HepG2 (cell line): ENCODE data around the gene SERTAD2. TPM values are rescaled to one million over a fixed set of nuclear protein-coding genes. Genes with fewer than 3 reads are reported as not detected.

Experiments used
- DPF2 ChIP-seq: sonication (generic); formaldehyde crosslinking; IDR thresholded peaks from 2 replicates; pipeline ENCODE4 v1.4.0; 2020; ENCODE audit warnings: mild to moderate bottlenecking, low read depth, missing genetic modification reagents, borderline replicate concordance
- HMGXB3 ChIP-seq: sonication (generic); formaldehyde crosslinking; IDR thresholded peaks from 2 replicates; pipeline ENCODE4 v1.4.0; 2020; ENCODE audit warnings: missing genetic modification reagents, borderline replicate concordance
- MYC ChIP-seq: sonication (generic); formaldehyde crosslinking; IDR thresholded peaks from 2 replicates; pipeline ENCODE4 v1.9.0; 2021; ENCODE audit warnings: missing genetic modification reagents, borderline replicate concordance
- POGK ChIP-seq: sonication (generic); formaldehyde crosslinking; conservative IDR thresholded peaks from 2 replicates; pipeline ENCODE4 v1.8.0; 2022; ENCODE audit warnings: mild to moderate bottlenecking, moderate library complexity, missing genetic modification reagents
- POLR2G ChIP-seq: fragments of 200-400 bp; formaldehyde crosslinking; IDR thresholded peaks from 2 replicates; pipeline ENCODE4 v1.6.1; 2018; ENCODE audit warnings: mild to moderate bottlenecking, low read depth, low read length, moderate library complexity
- RARG ChIP-seq: sonication (generic); formaldehyde crosslinking; IDR thresholded peaks from 2 replicates; pipeline ENCODE4 v1.4.0; 2020; ENCODE audit warnings: low read depth, mild to moderate bottlenecking, missing genetic modification reagents
- RORA ChIP-seq: sonication (generic); formaldehyde crosslinking; IDR thresholded peaks from 2 replicates; pipeline ENCODE4 v1.5.0; 2020; ENCODE audit warnings: mild to moderate bottlenecking, missing genetic modification reagents, moderate library complexity
- SATB2 ChIP-seq: sonication (generic); formaldehyde crosslinking; IDR thresholded peaks from 2 replicates; pipeline ENCODE4 v1.5.0; 2020; ENCODE audit warnings: missing genetic modification reagents
- SNAPC2 ChIP-seq: sonication (generic); formaldehyde crosslinking; IDR thresholded peaks from 2 replicates; pipeline ENCODE4 v1.8.1; 2022; ENCODE audit warnings: mild to moderate bottlenecking, missing genetic modification reagents
- TCF7L2 ChIP-seq: IDR thresholded peaks from 2 replicates; pipeline ENCODE4 v1.6.1; 2011; ENCODE audit warnings: mild to moderate bottlenecking, low read depth, low read length, moderate library complexity
- ZC3H4 ChIP-seq: sonication (generic); formaldehyde crosslinking; IDR thresholded peaks from 2 replicates; pipeline ENCODE4 v1.4.0; 2020; ENCODE audit warnings: missing genetic modification reagents, borderline replicate concordance
- ZNF282 ChIP-seq: fragments of 450-650 bp; IDR thresholded peaks from 2 replicates; pipeline ENCODE4 v1.6.1; 2018; ENCODE audit not compliant: partially characterized antibody
- ZNF660 ChIP-seq: sonication (generic); formaldehyde crosslinking; IDR thresholded peaks from 2 replicates; pipeline ENCODE4 v1.5.1; 2020; ENCODE audit warnings: mild to moderate bottlenecking, low read depth, missing genetic modification reagents, borderline replicate concordance
- ZNF777 ChIP-seq: sonication (generic); formaldehyde crosslinking; IDR thresholded peaks from 2 replicates; pipeline ENCODE4 v1.4.0; 2020; ENCODE audit warnings: missing genetic modification reagents
- polyA plus RNA-seq, 8 experiments: library from polyadenylated mRNA; depleted of rRNA in 3 of 8; stranded (reverse) in 7 of 8; unstranded in 1 of 8; fragments of >200 nt; fragmentation: Illumina TruSeq in 4 of 8; extraction: Trizol in 4 of 8; gene quantifications; 2 replicates each; pipeline versions ENCODE4 v1.2.1 to v1.2.3, GENCODE V29; 2011 to 2016; ENCODE audit warnings: low read depth in 4 of 8, missing spikeins in 1 of 8, mixed read lengths in 1 of 8; ENCODE audit not compliant: insufficient read depth in 1 of 8
- total RNA-seq, 5 experiments: library from RNA; depleted of rRNA; stranded (reverse); fragments of >200 nt; fragmentation: Illumina TruSeq; extraction: Trizol; gene quantifications; 2 replicates each; pipeline ENCODE4 v1.2.3, GENCODE V29; 2016; ENCODE audit warnings: low read depth in 1 of 5
- TF ChIP-seq, protein P1 (sequence below): sonication (generic); formaldehyde crosslinking; IDR thresholded peaks from 2 replicates; pipeline ENCODE4 v1.4.0; 2020; ENCODE audit warnings: low read depth, mild to moderate bottlenecking, missing genetic modification reagents
- TF ChIP-seq, protein P2 (sequence below): sonication (generic); formaldehyde crosslinking; IDR thresholded peaks from 2 replicates; pipeline ENCODE4 v1.9.0; 2022; ENCODE audit warnings: missing genetic modification reagents, mild to moderate bottlenecking, borderline replicate concordance

Gene SERTAD2
- total and polyA plus RNA-seq, 2 of the 13 experiments (the other 11 are each of a cell fraction or from before 2014, with no cell fraction given): 6.7 to 22.6 TPM

DNA sequence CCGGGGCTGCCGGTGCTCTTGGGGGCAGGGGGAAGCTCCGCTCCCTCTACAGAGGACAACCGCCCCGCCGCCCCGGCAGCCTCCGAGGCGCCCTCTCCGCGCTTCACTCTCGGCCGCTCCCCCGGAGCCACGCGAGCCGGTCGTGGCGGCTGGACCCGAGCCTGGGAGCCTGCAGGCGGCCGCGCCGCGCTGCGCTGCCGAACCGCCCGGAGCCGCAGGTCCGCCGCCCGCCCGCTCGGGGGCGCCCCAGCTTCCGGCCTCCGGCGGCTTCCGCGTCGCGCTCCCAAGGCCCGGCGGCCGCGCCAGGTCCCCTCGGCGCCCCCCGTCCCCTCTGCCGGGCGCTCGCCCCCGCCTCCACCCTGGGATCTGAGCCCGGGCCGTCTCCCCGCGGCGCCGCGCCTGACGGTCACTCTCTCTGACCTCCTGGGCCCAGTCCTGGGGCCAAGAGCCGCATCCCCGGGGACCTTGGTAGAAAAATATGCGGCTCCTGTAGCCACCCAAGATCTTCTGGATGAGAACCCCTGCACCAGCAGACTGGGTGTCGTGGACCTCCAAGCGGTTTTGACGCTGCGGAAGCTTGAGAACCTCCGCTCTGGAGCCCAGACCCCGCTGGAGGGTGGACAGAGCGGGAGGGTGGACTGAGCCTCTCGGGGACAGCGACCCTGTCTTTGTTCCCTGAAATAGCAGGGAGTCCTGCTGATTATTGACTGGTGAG is 44.3 kb downstream of the SERTAD2 start (continued):
- TF ChIP-seq RORA (CRISPR knock-in tag) (no peak), POGK (CRISPR knock-in tag) (no peak), ZNF777 (no peak), SATB2 (no peak), RARG (CRISPR knock-in tag) (no peak), TCF7L2 (no peak), POLR2G (peak; percentile 66), ZNF660 (no peak), HMGXB3 (CRISPR knock-in tag) (no peak), DPF2 (CRISPR knock-in tag) (no peak), ZNF282 (no peak), ZC3H4 (CRISPR knock-in tag) (no peak), MYC (CRISPR knock-in tag) (no peak), SNAPC2 (CRISPR knock-in tag) (no peak)
- TF ChIP-seq, protein P1, sequence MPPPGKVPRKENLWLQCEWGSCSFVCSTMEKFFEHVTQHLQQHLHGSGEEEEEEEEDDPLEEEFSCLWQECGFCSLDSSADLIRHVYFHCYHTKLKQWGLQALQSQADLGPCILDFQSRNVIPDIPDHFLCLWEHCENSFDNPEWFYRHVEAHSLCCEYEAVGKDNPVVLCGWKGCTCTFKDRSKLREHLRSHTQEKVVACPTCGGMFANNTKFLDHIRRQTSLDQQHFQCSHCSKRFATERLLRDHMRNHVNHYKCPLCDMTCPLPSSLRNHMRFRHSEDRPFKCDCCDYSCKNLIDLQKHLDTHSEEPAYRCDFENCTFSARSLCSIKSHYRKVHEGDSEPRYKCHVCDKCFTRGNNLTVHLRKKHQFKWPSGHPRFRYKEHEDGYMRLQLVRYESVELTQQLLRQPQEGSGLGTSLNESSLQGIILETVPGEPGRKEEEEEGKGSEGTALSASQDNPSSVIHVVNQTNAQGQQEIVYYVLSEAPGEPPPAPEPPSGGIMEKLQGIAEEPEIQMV: no peak
- TF ChIP-seq, protein P2, sequence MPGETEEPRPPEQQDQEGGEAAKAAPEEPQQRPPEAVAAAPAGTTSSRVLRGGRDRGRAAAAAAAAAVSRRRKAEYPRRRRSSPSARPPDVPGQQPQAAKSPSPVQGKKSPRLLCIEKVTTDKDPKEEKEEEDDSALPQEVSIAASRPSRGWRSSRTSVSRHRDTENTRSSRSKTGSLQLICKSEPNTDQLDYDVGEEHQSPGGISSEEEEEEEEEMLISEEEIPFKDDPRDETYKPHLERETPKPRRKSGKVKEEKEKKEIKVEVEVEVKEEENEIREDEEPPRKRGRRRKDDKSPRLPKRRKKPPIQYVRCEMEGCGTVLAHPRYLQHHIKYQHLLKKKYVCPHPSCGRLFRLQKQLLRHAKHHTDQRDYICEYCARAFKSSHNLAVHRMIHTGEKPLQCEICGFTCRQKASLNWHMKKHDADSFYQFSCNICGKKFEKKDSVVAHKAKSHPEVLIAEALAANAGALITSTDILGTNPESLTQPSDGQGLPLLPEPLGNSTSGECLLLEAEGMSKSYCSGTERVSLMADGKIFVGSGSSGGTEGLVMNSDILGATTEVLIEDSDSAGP (CRISPR knock-in tag): no peak
